GM18907 (cell line): ENCODE results near the gene UGT1A6.
"Not testable (repeated sequence)": the region's sequence is repeated elsewhere in the genome, so short reads cannot be mapped to it uniquely, and the experiment has no call there.

Experiments used
- ATAC-seq: cut with Tn5 transposase; IDR thresholded peaks from one replicate; pipeline ENCODE4 v1.9.1; 2021; ENCODE audit warnings: mild to moderate bottlenecking, moderate library complexity; ENCODE audit not compliant: unreplicated experiment

The UGT1A6 gene

GRCh38 chr2:233684640-233685039, 8.1 kb upstream of the UGT1A6 start:
- ATAC-seq = no peak

- no peak for ATAC-seq
Measured at GRCh38 chr2:233686928-233687327, 5.8 kb upstream of the UGT1A6 start.

GRCh38 chr2:233688341-233688740, 4.3 kb upstream of the UGT1A6 start:
- ATAC-seq = no peak

GRCh38 chr2:233689031-233689430, 3.7 kb upstream of the UGT1A6 start:
- no peak for ATAC-seq

GRCh38 chr2:233689501-233689900, 3.2 kb upstream of the UGT1A6 start:
- no peak for ATAC-seq

GRCh38 chr2:233690444-233690843, 2.2 kb upstream of the UGT1A6 start:
- ATAC-seq = no peak

- no peak for ATAC-seq
Measured at GRCh38 chr2:233691443-233692433, 952 bp upstream of the UGT1A6 start.

- no peak for ATAC-seq
Measured at GRCh38 chr2:233693963-233694362, 1.3 kb downstream of the UGT1A6 start.

- no peak for ATAC-seq
Measured at GRCh38 chr2:233698740-233699139, 6.0 kb downstream of the UGT1A6 start.

GRCh38 chr2:233699424-233700027, 6.8 kb downstream of the UGT1A6 start:
- no peak for ATAC-seq

GRCh38 chr2:233700028-233700635, 7.4 kb downstream of the UGT1A6 start:
- ATAC-seq = no peak

GRCh38 chr2:233700842-233701241, 8.2 kb downstream of the UGT1A6 start:
- ATAC-seq = not testable (repeated sequence)

- no peak for ATAC-seq
Measured at GRCh38 chr2:233702238-233702637, 9.5 kb downstream of the UGT1A6 start.

- no peak for ATAC-seq
Measured at GRCh38 chr2:233705911-233706506, 13.3 kb downstream of the UGT1A6 start.

- ATAC-seq = no peak
Measured at GRCh38 chr2:233706720-233707119, 14.0 kb downstream of the UGT1A6 start.

GRCh38 chr2:233707940-233708644, 15.4 kb downstream of the UGT1A6 start:
- no peak for ATAC-seq

GRCh38 chr2:233708942-233709341, 16.3 kb downstream of the UGT1A6 start:
- ATAC-seq = no peak

GRCh38 chr2:233711312-233712008, 18.8 kb downstream of the UGT1A6 start:
- ATAC-seq = peak; percentile 62

- no peak for ATAC-seq
Measured at GRCh38 chr2:233712611-233713261, 20.0 kb downstream of the UGT1A6 start, which contains the start of gene UGT1A5. TSS of gene UGT1A5 (plus strand) at chr2:233712907. CDS start at chr2:233712992, 85 bp downstream.

- no peak for ATAC-seq
Measured at GRCh38 chr2:233713262-233713615, 20.5 kb downstream of the UGT1A6 start.
